ENCODE data around the gene LPO. TPM values are rescaled to one million over a fixed set of nuclear protein-coding genes. Genes with fewer than 3 reads are reported as not detected.
A peak's percentile ranks its signal among the peaks of the same experiment; 100 is the strongest.

The LPO gene
- total and polyA plus RNA-seq, 9 of the 15 experiments (the other 6 are each of a cell fraction or from before 2014, with no cell fraction given) = 0.07 to 0.11 TPM; not detected in 7

DNA sequence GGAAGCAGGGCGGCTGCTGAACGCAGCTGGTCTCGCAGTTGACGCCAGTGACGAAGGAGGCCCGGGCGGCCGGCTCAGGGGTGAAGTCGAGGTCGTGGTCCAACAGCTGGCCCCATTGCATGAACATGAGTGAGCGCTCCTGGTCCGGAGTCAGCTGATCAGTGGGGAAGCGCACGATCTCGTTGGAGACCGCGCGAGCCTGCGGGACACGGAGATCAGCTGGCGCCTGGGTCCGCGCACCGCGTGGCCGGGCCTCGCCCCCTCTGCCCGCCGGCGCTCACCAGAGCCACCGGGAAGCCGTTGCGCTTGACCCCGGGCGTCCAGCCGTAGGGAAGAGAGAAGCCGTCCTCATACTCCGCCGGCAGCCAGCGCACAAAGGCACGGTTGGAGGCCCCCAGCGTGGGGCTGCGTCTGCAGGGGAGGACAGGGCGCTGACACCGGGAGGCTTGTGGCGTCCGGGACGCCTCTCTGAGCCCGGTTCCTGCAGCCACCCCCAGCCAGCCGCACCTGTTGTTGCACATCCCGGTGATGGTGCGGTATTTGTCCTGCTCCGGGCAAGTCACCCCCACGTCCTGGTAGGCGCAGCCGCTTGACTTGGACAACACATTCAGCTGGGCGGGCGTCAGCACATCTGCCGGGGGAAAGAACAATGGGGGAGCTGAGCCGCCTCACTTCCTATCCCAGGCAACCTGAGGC, 40.8 kb downstream of the LPO start:
- POLR2A ChIA-PET = interaction anchor here (0.6 to 1.8 kb wide), 2 partner anchors 15 to 58 kb away, joined by 3 to 6 read pairs; no protein-coding TSS in a partner anchor
- no TSS peak for BruUV-seq (replicated peaks)
- H3K27me3 ChIP-seq (ENCODE audit: control insufficient read depth in 2 of 2, insufficient read depth in 2 of 2, low read length in 2 of 2) = peaks cover 22 to 60% of the 10 kb centered on the region in 2 experiments; a peak in 4 of 5 replicates
- TF ChIP-seq HOXB6 (CRISPR knock-in tag; IDR thresholded peaks at IDR 0.05; ENCODE audit: borderline replicate concordance) (no peak), L3MBTL2 (IDR thresholded peaks at IDR 0.05) (peak; percentile 59; the same call in 1 of the 2 replicates), DACH1 (IDR thresholded peaks at IDR 0.05; ENCODE audit: partially characterized antibody) (peak; percentile 46), FUS (optimal IDR thresholded peaks at IDR 0.05; ENCODE audit: low read depth, low read length) (no peak)
- TF ChIP-seq, protein P1, sequence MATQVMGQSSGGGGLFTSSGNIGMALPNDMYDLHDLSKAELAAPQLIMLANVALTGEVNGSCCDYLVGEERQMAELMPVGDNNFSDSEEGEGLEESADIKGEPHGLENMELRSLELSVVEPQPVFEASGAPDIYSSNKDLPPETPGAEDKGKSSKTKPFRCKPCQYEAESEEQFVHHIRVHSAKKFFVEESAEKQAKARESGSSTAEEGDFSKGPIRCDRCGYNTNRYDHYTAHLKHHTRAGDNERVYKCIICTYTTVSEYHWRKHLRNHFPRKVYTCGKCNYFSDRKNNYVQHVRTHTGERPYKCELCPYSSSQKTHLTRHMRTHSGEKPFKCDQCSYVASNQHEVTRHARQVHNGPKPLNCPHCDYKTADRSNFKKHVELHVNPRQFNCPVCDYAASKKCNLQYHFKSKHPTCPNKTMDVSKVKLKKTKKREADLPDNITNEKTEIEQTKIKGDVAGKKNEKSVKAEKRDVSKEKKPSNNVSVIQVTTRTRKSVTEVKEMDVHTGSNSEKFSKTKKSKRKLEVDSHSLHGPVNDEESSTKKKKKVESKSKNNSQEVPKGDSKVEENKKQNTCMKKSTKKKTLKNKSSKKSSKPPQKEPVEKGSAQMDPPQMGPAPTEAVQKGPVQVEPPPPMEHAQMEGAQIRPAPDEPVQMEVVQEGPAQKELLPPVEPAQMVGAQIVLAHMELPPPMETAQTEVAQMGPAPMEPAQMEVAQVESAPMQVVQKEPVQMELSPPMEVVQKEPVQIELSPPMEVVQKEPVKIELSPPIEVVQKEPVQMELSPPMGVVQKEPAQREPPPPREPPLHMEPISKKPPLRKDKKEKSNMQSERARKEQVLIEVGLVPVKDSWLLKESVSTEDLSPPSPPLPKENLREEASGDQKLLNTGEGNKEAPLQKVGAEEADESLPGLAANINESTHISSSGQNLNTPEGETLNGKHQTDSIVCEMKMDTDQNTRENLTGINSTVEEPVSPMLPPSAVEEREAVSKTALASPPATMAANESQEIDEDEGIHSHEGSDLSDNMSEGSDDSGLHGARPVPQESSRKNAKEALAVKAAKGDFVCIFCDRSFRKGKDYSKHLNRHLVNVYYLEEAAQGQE (IDR thresholded peaks at IDR 0.05; ENCODE audit: borderline replicate concordance) = no peak
- TF ChIP-seq, protein P1 (CRISPR knock-in tag; IDR thresholded peaks at IDR 0.05; ENCODE audit: low read depth) = no peak
- TF ChIP-seq, protein P2, sequence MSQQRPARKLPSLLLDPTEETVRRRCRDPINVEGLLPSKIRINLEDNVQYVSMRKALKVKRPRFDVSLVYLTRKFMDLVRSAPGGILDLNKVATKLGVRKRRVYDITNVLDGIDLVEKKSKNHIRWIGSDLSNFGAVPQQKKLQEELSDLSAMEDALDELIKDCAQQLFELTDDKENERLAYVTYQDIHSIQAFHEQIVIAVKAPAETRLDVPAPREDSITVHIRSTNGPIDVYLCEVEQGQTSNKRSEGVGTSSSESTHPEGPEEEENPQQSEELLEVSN (IDR thresholded peaks at IDR 0.05; ENCODE audit: borderline replicate concordance in 1 of 2, extremely low read depth in 1 of 2, insufficient read depth in 1 of 2, insufficient read length in 1 of 2, low read depth in 1 of 2, low read length in 1 of 2, poor library complexity in 1 of 2, severe bottlenecking in 1 of 2) = peak; percentile 49 to 94
- TF ChIP-seq, protein P3, sequence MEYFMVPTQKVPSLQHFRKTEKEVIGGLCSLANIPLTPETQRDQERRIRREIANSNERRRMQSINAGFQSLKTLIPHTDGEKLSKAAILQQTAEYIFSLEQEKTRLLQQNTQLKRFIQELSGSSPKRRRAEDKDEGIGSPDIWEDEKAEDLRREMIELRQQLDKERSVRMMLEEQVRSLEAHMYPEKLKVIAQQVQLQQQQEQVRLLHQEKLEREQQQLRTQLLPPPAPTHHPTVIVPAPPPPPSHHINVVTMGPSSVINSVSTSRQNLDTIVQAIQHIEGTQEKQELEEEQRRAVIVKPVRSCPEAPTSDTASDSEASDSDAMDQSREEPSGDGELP (CRISPR knock-in tag; IDR thresholded peaks at IDR 0.05; ENCODE audit: borderline replicate concordance) = peak; percentile 68; the same call in 1 of the 2 replicates

More for the DNA sequence above, 40.8 kb downstream of the LPO start:
- Histone ChIP-seq H4K20me1 (replicated peaks; ENCODE audit: control insufficient read depth, insufficient read depth, low read length) (peaks cover 2% of the 10 kb centered on the region; the same call in 1 of the 2 replicates), H3K79me2 (ENCODE audit: control insufficient read depth, insufficient read depth, low read length) (no peaks in the 10 kb centered on the region), H3K36me3 (ENCODE audit: control insufficient read depth, insufficient read depth, low read length) (no peaks in the 10 kb centered on the region), H3K9me1 (ENCODE audit: control insufficient read depth, insufficient read depth, low read length) (no peaks in the 10 kb centered on the region), H3K4me3 (no peak overlapping the region), H3K9me3 (replicated peaks; ENCODE audit: control insufficient read depth, insufficient read depth, low read depth, low read length) (no peaks in the 10 kb centered on the region), H3K4me1 (replicated peaks in 1 of 2; ENCODE audit: control insufficient read depth in 2 of 2, insufficient read depth in 2 of 2, low read length in 2 of 2) (peaks cover 0 to 21% of the 10 kb centered on the region in 2 experiments; a peak in 3 of 5 replicates), H3K4me2 (ENCODE audit: insufficient read depth, low read length) (no peak overlapping the region; the same call in 1 of the 2 replicates), H2AFZ (ENCODE audit: low read depth, low read length) (peak overlapping the region; percentile 45; the same call in 1 of the 2 replicates), H3K27ac (ENCODE audit: extremely low read depth, low read depth, low read length) (no peak overlapping the region), H3K9ac (ENCODE audit: insufficient read depth in 1 of 2, low read depth in 2 of 2, low read length in 2 of 2) (peak overlapping the region in 1 of 2 experiments; percentile 24; a peak in 2 of 4 replicates)
- peak; percentile 43 for ATAC-seq
- FAIRE-seq = no peak
- CTCF ChIA-PET (ENCODE audit: low intra/inter-chr PET ratio) = interaction anchor here (0.7 kb wide), 1 partner anchor 409 kb away, joined by 5 read pairs; no protein-coding TSS in a partner anchor
- intact Hi-C loops (cut with micrococcal nuclease) = no loop called here
- 17% methylated on average over 29 of the region's 60 CpGs for WGBS (ENCODE audit: insufficient coverage, low coverage, missing lambda C conversion rate)
- in situ Hi-C loops (cut with MboI) = loop anchor here (25.0 kb wide), 1 partner anchor 733 kb away; no protein-coding TSS in a partner anchor
- peak in 3 of 4 experiments; percentile 14 to 47 (median 39) for DNase-seq (ENCODE audit: extremely low read depth in 1 of 4, low spot score in 3 of 4)

All from K562 (cell line).